SK-N-MC (cell line): ENCODE results near the gene CSGALNACT2.
"Not testable (repeated sequence)": the region's sequence is repeated elsewhere in the genome, so short reads cannot be mapped to it uniquely, and the experiment has no call there.

Experiments used
- DNase-seq: peaks from one replicate; pipeline ENCODE4 v3.0.0-alpha.2; 2011; ENCODE audit warnings: low read depth, low spot score
- H3K27ac ChIP-seq: fragments of 200-600 bp; sonication (generic); 2 replicates; pipeline ENCODE4 v1.5.1; 2016; ENCODE audit warnings: mixed run types
- H3K36me3 ChIP-seq: fragments of 200-600 bp; sonication (generic); 2 replicates; pipeline ENCODE4 v1.6.1; 2017; ENCODE audit warnings: antibody characterized with exemption, low read length, mixed read lengths; ENCODE audit not compliant: insufficient read depth
- H3K4me3 ChIP-seq: fragments of 200-600 bp; sonication (generic); 2 replicates; pipeline ENCODE4 v1.5.1; 2016
- H3K9ac ChIP-seq: fragments of 200-600 bp; sonication (generic); 2 replicates; pipeline ENCODE4 v1.8.0; 2017; ENCODE audit warnings: mixed run types, mixed read lengths; ENCODE audit not compliant: insufficient read length
- H3K9me3 ChIP-seq: fragments of 200-600 bp; sonication (generic); 2 replicates; pipeline ENCODE4 v1.6.1; 2017; ENCODE audit warnings: low read depth, mild to moderate bottlenecking, antibody characterized with exemption, low read length, moderate library complexity, mixed read lengths
- EZH2 ChIP-seq: fragments of 200-600 bp; sonication (generic); IDR thresholded peaks from one replicate; pipeline ENCODE4 v1.6.1; 2017; ENCODE audit warnings: antibody characterized with exemption
- FOXP2 ChIP-seq: optimal IDR thresholded peaks from 2 replicates; pipeline ENCODE3; 2011; ENCODE audit warnings: mild to moderate bottlenecking, moderate library complexity; ENCODE audit not compliant: insufficient read depth; ENCODE audit errors: extremely low read length, control extremely low read depth
- POLR2AphosphoS5 ChIP-seq: IDR thresholded peaks from 2 replicates; pipeline ENCODE4 v1.6.1; 2012; ENCODE audit warnings: mild to moderate bottlenecking, low read depth, low read length, borderline replicate concordance

CSGALNACT2 gene, protein sequence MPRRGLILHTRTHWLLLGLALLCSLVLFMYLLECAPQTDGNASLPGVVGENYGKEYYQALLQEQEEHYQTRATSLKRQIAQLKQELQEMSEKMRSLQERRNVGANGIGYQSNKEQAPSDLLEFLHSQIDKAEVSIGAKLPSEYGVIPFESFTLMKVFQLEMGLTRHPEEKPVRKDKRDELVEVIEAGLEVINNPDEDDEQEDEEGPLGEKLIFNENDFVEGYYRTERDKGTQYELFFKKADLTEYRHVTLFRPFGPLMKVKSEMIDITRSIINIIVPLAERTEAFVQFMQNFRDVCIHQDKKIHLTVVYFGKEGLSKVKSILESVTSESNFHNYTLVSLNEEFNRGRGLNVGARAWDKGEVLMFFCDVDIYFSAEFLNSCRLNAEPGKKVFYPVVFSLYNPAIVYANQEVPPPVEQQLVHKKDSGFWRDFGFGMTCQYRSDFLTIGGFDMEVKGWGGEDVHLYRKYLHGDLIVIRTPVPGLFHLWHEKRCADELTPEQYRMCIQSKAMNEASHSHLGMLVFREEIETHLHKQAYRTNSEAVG

DNA sequence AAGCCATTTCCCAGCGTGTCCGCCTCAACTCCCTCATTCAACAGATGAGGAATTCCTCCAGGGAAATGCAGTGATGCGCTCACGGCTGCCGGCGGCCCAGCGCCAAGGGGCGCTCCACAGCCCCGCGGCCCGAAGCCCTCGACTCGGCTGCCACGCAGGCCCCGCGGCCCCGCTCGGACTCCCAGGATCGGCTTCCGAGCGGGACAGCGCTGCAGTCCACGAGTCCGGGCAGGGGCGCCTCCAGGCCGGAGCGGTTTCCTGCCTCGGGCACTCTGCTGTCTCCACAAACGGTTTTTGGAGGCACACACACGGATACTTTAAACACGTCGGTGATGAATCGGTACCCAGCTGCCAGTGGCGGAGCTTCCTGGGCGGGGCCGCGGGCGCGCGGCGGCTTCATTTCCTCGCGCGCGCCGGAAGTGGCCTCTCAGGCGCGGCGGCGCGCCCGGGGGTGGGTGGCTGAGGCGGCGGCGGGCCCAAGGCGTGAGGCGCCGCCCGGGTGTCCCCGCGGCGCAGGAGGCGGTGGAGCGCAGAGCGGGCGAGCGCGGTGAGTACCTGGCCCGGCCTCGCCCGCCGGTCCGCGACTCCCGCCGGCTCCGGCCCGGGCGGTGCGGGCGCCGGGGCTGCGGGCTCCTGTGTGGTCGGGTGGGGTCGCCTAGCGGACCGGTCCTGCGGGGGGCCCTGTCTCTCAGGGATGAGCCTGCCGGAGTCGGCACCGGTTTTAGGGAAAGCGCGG is at the start of gene CSGALNACT2:
TSS of gene CSGALNACT2 (plus strand) at position 425 of the 736 bp plus-strand sequence. CDS start 16,705 bp downstream, outside the sequence.
- TF ChIP-seq FOXP2 (no peak), EZH2 (no peak), POLR2AphosphoS5 (peak; percentile 62)
- peak within 1 kb of the TSS; percentile 73 for H3K27ac ChIP-seq
- DNase-seq = no peak
- no peaks in the 10 kb centered on the region for H3K9me3 ChIP-seq
- no peaks in the 10 kb centered on the region for H3K36me3 ChIP-seq
- peak within 1 kb of the TSS; percentile 67 for H3K9ac ChIP-seq
- H3K4me3 ChIP-seq = peak within 1 kb of the TSS; percentile 84

DNA sequence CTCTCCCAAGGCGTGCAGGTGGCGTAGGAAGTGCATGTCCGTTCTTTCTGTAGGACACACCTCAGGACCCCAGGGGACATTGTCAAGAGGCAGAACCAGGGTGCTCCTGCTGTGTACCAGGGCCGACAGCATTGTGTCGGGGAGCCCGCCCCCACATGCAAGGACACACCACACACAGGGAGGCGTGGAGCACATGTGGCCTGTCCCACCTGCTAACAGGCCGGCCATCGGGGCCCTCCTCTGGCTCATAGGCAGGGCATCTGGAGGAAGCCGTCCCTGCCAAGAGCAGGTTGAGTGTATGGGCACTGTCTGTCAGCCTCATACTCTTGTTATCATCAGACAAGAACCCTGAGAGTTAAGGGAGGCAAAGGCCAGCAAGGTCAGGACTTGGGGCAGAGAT is 48.7 kb upstream of the CSGALNACT2 start:
- H3K27ac ChIP-seq = no peak overlapping the region
- H3K36me3 ChIP-seq = no peaks in the 10 kb centered on the region
- TF ChIP-seq EZH2 (no peak), POLR2AphosphoS5 (no peak), FOXP2 (no peak)
- H3K9me3 ChIP-seq = no peaks in the 10 kb centered on the region
- no peak overlapping the region for H3K4me3 ChIP-seq
- no peak overlapping the region for H3K9ac ChIP-seq
- no peak for DNase-seq

DNA sequence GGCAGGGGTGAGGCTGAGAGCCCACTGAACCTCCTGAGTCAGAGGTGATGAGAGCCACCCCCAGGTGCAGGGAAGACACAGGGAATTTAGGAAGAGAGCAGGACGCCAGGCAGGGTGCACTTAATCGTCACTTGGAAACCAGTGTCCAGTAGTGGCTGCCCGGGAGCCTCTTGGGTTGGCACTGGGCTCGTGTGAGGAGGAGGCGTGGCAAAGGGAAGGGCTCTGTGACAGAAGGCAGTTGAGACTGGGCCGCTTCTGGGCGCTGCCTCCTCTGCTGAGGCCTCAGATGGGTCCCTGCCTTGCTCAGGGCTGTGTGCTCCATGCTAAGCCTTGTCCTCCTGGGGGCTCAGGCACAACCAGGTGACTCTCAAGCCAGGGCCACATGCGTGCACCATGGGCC is 48.1 kb upstream of the CSGALNACT2 start:
- no peak overlapping the region for H3K4me3 ChIP-seq
- no peaks in the 10 kb centered on the region for H3K36me3 ChIP-seq
- no peak overlapping the region for H3K27ac ChIP-seq
- no peaks in the 10 kb centered on the region for H3K9me3 ChIP-seq
- no peak for DNase-seq
- no peak for TF ChIP-seq POLR2AphosphoS5
- no peak for TF ChIP-seq FOXP2
- TF ChIP-seq EZH2 = no peak
- no peak overlapping the region for H3K9ac ChIP-seq

DNA sequence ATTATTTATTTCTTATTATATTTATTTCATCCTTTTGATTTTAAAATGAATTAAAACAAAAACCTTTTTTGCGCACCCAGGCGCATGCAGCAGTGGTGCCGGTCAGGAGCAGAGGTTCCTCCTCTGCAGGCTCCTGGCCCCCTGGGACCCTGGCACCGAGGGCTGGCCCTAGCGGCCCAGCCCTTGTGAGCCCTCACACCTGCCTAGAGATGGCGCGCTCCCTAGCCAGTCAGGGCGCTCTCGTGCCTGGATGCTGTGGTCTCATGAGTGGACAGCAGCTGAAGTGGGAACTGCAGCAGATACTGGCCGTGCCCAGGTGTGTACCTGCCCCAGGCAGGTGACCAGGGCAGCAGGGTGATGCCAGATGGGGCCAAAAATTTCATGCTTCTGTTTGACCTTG is 47.6 kb upstream of the CSGALNACT2 start:
- TF ChIP-seq FOXP2 (no peak), EZH2 (no peak), POLR2AphosphoS5 (no peak)
- no peak overlapping the region for H3K4me3 ChIP-seq
- H3K9me3 ChIP-seq = no peaks in the 10 kb centered on the region
- no peaks in the 10 kb centered on the region for H3K36me3 ChIP-seq
- DNase-seq = no peak
- no peak overlapping the region for H3K9ac ChIP-seq
- H3K27ac ChIP-seq = no peak overlapping the region

DNA sequence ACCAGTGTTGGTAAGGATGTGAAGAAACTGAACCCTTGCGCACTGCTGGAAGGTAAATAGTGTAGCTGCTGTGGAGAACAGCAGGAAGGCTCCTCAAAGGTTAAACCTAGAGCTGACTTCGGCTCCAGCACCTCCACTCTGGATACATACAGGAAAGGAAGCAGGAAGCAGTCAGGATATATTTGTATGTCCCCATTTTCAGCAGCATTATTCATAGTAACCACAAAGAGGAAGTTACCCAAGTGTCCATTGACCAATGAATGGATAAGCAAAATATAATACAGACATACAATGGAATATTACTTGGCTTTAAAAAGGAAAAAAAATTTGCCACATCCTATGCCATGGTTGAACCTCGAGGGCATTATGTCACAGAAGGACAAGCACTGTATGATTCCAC is 46.4 kb upstream of the CSGALNACT2 start:
- Histone ChIP-seq H3K4me3 (no peak overlapping the region), H3K9ac (no peak overlapping the region), H3K9me3 (no peaks in the 10 kb centered on the region), H3K27ac (no peak overlapping the region), H3K36me3 (no peaks in the 10 kb centered on the region)
- TF ChIP-seq FOXP2 = no peak
- TF ChIP-seq EZH2 = no peak
- TF ChIP-seq POLR2AphosphoS5 = no peak
- no peak for DNase-seq

DNA sequence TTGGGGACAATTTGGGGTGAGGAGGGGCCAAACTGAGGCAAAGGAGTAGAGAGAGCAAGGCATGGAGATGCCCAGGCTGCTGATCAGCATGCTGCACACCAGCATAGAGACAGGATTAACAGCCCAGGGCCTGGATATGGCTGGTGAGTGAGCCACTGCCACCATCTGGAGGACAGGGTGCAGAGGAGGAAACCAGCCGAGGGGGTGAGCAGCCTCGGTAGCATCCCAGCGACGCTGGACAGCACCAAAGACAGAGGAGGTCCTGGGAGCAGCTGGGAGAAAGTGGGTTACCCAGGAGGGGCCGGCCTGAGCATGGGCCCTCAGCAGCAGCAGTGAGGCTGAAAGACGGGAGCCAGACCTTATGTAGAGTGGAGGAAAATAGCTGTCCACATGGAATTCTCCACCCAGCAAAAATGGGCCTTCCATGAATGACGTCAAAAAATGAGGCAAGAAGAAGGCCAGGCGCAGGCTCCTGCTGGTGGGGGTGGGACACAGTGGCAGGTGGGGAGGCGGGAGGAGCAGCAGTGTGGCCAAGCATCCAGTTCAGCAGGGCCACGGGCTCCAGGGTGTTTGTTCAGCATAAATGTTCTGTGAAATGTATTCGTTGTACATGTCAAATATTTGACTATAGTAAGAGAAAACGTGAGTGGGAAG is 44.7 kb upstream of the CSGALNACT2 start:
- no peak for DNase-seq

DNA sequence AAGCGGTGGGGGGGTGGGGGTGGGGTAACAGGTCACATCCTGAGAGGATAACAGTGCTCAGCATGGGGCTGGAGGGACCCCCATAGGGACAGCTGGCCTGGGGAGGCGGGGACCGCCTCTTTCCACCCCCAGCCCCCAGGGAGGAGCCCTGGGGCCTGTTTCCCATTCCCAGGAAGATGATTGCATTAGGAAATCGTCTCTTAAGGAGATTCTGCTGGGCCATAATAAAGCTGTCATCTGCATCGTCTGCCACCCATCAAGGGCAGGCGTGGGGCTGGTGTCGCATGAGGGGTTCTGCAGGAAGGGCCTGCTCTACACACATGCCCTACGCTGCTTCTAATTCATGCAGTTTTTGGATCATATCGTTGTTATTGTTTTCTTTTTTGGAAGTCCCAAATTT is 44.2 kb upstream of the CSGALNACT2 start:
- no peak overlapping the region for H3K27ac ChIP-seq
- DNase-seq = no peak

More for the DNA sequence above, 44.7 kb upstream of the CSGALNACT2 start:
- H3K27ac ChIP-seq = no peak overlapping the region
- TF ChIP-seq FOXP2 (no peak), EZH2 (no peak), POLR2AphosphoS5 (no peak)
- no peak overlapping the region for H3K4me3 ChIP-seq
- H3K36me3 ChIP-seq = no peaks in the 10 kb centered on the region
- H3K9ac ChIP-seq = no peak overlapping the region
- H3K9me3 ChIP-seq = no peaks in the 10 kb centered on the region

DNA sequence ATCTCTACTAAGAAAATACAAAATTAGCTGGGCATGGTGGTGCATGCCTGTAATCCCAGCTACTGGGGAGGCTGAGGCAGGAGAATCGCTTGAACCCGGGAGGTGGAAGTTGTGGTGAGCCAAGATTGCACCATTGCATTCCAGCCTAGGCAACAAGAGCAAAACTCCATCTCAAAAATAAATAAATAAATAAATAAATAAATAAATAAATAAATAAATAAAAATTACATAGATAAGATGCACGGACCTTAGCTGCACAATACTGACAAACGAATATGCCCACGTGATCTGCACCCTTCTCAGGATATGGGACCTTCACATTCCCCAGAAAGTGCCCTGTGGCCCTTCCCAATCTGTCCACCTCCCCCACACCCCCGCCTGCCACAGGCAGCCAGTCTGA is 38.9 kb upstream of the CSGALNACT2 start:
- H3K9ac ChIP-seq, H3K27ac ChIP-seq, H3K4me3 ChIP-seq, H3K36me3 ChIP-seq, H3K9me3 ChIP-seq, DNase-seq: not testable (repeated sequence)

More for the DNA sequence above, 44.2 kb upstream of the CSGALNACT2 start:
- no peak overlapping the region for H3K9ac ChIP-seq
- no peak overlapping the region for H3K4me3 ChIP-seq
- H3K9me3 ChIP-seq = no peaks in the 10 kb centered on the region
- H3K36me3 ChIP-seq = no peaks in the 10 kb centered on the region
- TF ChIP-seq FOXP2 (no peak), POLR2AphosphoS5 (no peak), EZH2 (no peak)
